K562 treated with DMSO at 1 percent for 12 hours (cell line): ENCODE measurements around the gene ACER1. TPM values are rescaled to one million over a fixed set of nuclear protein-coding genes. Genes with fewer than 3 reads are reported as not detected.

Experiments
- total RNA-seq: library from RNA; unstranded; fragments of 300-600 nt; gene quantifications from 2 replicates; pipeline ENCODE4 v1.2.3, GENCODE V29; 2022; ENCODE audit not compliant: insufficient read depth

Gene ACER1
- not detected in 2 replicates for total RNA-seq

DNA sequence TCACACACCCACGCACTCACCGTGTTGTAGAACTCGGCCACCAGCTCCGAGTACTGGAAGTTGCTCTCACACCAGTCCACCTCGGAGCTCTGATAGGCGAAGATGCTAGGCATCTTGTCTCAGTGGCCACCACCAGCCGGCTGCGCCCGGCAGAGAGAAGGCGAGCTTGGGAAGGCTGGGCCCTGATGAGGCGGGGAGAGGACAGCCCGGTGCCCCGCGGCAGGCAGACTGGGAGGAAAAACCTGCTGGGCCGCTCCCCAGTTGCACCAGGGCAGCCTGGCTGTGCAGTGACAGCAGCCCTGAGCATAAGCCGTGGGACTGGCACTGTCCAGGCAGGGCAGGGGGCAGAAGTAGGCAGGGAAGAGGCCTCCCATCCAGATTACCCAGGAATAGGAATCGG is at the start of gene ACER1:
TSS of gene ACER1 (minus strand) at position 174 of the 400 bp plus-strand sequence. CDS start at position 113, 61 bp downstream.

GRCh38 chr19:6375411-6376010 is 42.1 kb upstream of the ACER1 start, which contains the start of gene PSPN:
PSPN (minus strand) TSS chr19:6375933; CDS start chr19:6375849, 84 bp downstream.

DNA sequence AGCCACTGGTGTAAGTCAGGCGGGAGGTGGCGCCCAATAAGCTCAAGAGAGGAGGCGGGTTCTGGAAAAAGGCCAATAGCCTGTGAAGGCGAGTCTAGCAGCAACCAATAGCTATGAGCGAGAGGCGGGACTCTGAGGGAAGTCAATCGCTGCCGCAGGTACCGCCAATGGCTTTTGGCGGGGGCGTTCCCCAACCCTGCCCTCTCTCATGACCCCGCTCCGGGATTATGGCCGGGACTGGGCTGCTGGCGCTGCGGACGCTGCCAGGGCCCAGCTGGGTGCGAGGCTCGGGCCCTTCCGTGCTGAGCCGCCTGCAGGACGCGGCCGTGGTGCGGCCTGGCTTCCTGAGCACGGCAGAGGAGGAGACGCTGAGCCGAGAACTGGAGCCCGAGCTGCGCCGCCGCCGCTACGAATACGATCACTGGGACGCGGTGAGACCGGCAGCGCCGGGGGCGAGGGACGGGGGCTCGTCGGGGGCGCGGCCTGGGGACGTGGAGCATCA is 39.2 kb upstream of the ACER1 start, which contains the start of gene ALKBH7:
TSS of gene ALKBH7 (plus strand) at position 201 of the 502 bp plus-strand sequence. CDS start at position 228, 27 bp downstream.

GRCh38 chr19:6279931-6280591 is 53.4 kb downstream of the ACER1 start, which contains the start of gene MLLT1:
MLLT1 (minus strand) TSS chr19:6279975; CDS start chr19:6279784, 191 bp downstream.

Other genes starting within 250 kb of the ACER1 start
- gene RFX2, start 223.1 kb downstream of the ACER1 start, total RNA-seq, result 7.2 and 12.4 TPM in 2 replicates
- not detected in 2 replicates for gene ACSBG2, start 197.9 kb downstream of the ACER1 start, total RNA-seq
- gene MLLT1, start 53.6 kb downstream of the ACER1 start, total RNA-seq, result 29.9 and 56.8 TPM in 2 replicates
- gene CLPP, start 27.9 kb upstream of the ACER1 start, total RNA-seq, result 96.4 and 138 TPM in 2 replicates
- 104 and 151 TPM in 2 replicates for gene ALKBH7, start 39.2 kb upstream of the ACER1 start, total RNA-seq
- gene PSPN, start 42.3 kb upstream of the ACER1 start, total RNA-seq, result 3.5 and 3.9 TPM in 2 replicates
- 73.1 and 81.2 TPM in 2 replicates for gene GTF2F1, start 59.6 kb upstream of the ACER1 start, total RNA-seq
- gene KHSRP, start 91.2 kb upstream of the ACER1 start, total RNA-seq, result 243 and 502 TPM in 2 replicates
- gene SLC25A41, start 100.2 kb upstream of the ACER1 start, total RNA-seq, result 1.5 and 2.0 TPM in 2 replicates
- gene SLC25A23, start 126.2 kb upstream of the ACER1 start, total RNA-seq, result 28.6 and 71.9 TPM in 2 replicates
- not detected in 2 replicates for gene CRB3, start 130.7 kb upstream of the ACER1 start, total RNA-seq
- 1.5 and 2.3 TPM in 2 replicates for gene DENND1C, start 148.2 kb upstream of the ACER1 start, total RNA-seq
- 5.8 and 6.0 TPM in 2 replicates for gene TUBB4A, start 168.7 kb upstream of the ACER1 start, total RNA-seq
- 35.3 and 42.9 TPM in 2 replicates for gene TNFSF9, start 197.4 kb upstream of the ACER1 start, total RNA-seq